Hepatocyte (in vitro differentiated cells): ENCODE measurements around the gene IL1RAPL2. TPM values are rescaled to one million over a fixed set of nuclear protein-coding genes. Genes with fewer than 3 reads are reported as not detected.

Experiments
- DNase-seq: peaks from one replicate; pipeline ENCODE4 v3.0.0-alpha.2; 2016; ENCODE audit warnings: low spot score
- H2AFZ ChIP-seq: fragments of 200-600 bp; sonication (generic); 2 replicates; pipeline ENCODE4 v1.6.0; 2016; ENCODE audit warnings: antibody characterized with exemption, mild to moderate bottlenecking
- H3K27ac ChIP-seq: fragments of 200-600 bp; sonication (generic); 2 replicates; pipeline ENCODE4 v1.5.1; 2016; ENCODE audit warnings: mild to moderate bottlenecking
- H3K27me3 ChIP-seq: fragments of 200-600 bp; sonication (generic); 2 replicates; pipeline ENCODE4 v1.6.1; 2016
- H3K36me3 ChIP-seq: fragments of 200-600 bp; sonication (generic); replicated peaks from 2 replicates; pipeline ENCODE4 v1.5.1; 2016; ENCODE audit warnings: low read depth; ENCODE audit not compliant: insufficient read depth
- H3K4me1 ChIP-seq: fragments of 200-600 bp; sonication (generic); 2 replicates; pipeline ENCODE4 v1.5.1; 2016; ENCODE audit warnings: mild to moderate bottlenecking, moderate library complexity; ENCODE audit not compliant: insufficient read depth
- H3K4me2 ChIP-seq: fragments of 200-600 bp; sonication (generic); 2 replicates; pipeline ENCODE4 v1.6.0; 2016
- H3K4me3 ChIP-seq: fragments of 200-600 bp; sonication (generic); 2 replicates; pipeline ENCODE4 v1.5.1; 2016; ENCODE audit warnings: mild to moderate bottlenecking
- H3K79me2 ChIP-seq: fragments of 200-600 bp; sonication (generic); 2 replicates; pipeline ENCODE4 v1.6.0; 2017; ENCODE audit warnings: mild to moderate bottlenecking
- H3K9me2 ChIP-seq: fragments of 200-600 bp; sonication (generic); replicated peaks from 2 replicates; pipeline ENCODE4 v1.6.0; 2017; ENCODE audit warnings: mild to moderate bottlenecking; ENCODE audit not compliant: insufficient read depth
- H3K9me3 ChIP-seq: fragments of 200-600 bp; sonication (generic); 2 replicates; pipeline ENCODE4 v1.5.1; 2016; ENCODE audit warnings: low read depth, mild to moderate bottlenecking
- H4K20me1 ChIP-seq: fragments of 200-600 bp; sonication (generic); 2 replicates; pipeline ENCODE4 v1.6.0; 2016; ENCODE audit warnings: mild to moderate bottlenecking; ENCODE audit not compliant: insufficient read depth, poor library complexity, severe bottlenecking
- EZH2 ChIP-seq: fragments of 200-600 bp; sonication (generic); IDR thresholded peaks from 2 replicates; pipeline ENCODE4 v1.6.1; 2016; ENCODE audit warnings: antibody characterized with exemption, mild to moderate bottlenecking, borderline replicate concordance
- EZH2phosphoT487 ChIP-seq: fragments of 200-600 bp; sonication (generic); IDR thresholded peaks from one replicate; pipeline ENCODE4 v1.6.1; 2018; ENCODE audit warnings: antibody characterized with exemption, mild to moderate bottlenecking, low read depth, moderate library complexity; ENCODE audit not compliant: unreplicated experiment, severe bottlenecking
- WGBS: methylation state at CpG from one replicate; pipeline ENCODE4 v1.1.6; 2016; ENCODE audit warnings: low lambda C conversion rate; ENCODE audit errors: missing lambda C conversion rate; 5-methylcytosine and 5-hydroxymethylcytosine counted together
- polyA plus RNA-seq: library from polyadenylated mRNA; unstranded; fragments of >200 nt; fragmentation: Nextera tagmentation; extraction: Ambion mirVana; gene quantifications from 2 replicates; pipeline ENCODE4 v1.2.1, GENCODE V29; 2016
- total RNA-seq: library from RNA; depleted of rRNA; stranded (reverse); fragments of >200 nt; gene quantifications from 2 replicates; pipeline ENCODE4 v1.2.3, GENCODE V29; 2014
- TF ChIP-seq, protein P1 (sequence below): fragments of 200-600 bp; sonication (generic); IDR thresholded peaks from 2 replicates; pipeline ENCODE4 v1.5.1; 2016; ENCODE audit warnings: antibody characterized with exemption, mild to moderate bottlenecking; ENCODE audit not compliant: poor library complexity

IL1RAPL2 gene
- total and polyA plus RNA-seq, 2 experiments from 2014 or later = 0.40 TPM; not detected in 1

DNA sequence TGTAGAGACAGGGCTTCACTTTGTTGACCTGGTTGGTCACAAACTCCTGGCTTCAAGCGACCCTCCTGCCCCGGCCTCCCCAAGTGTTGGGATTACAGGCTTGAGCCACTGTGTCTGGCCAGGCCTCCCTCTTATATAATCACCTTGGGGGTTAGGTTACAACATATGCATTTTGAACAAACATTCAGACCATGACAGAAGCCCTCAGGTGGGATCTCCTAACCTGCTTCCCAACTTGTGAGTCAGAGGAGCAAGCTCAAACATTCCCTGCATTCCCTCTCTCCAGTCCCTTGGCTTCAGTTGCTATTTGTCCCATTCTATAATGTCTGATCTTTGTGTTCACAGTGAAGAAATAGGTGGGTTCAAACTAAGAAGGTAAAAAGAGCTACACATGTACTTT, 1179.9 kb downstream of the IL1RAPL2 start:
- H3K9me3 ChIP-seq = no peaks in the 10 kb centered on the region
- WGBS = 95% methylated on average over 2 of the region's 2 CpGs
- H3K4me3 ChIP-seq = no peak overlapping the region
- TF ChIP-seq EZH2 (no peak), EZH2phosphoT487 (no peak)
- TF ChIP-seq, protein P1, sequence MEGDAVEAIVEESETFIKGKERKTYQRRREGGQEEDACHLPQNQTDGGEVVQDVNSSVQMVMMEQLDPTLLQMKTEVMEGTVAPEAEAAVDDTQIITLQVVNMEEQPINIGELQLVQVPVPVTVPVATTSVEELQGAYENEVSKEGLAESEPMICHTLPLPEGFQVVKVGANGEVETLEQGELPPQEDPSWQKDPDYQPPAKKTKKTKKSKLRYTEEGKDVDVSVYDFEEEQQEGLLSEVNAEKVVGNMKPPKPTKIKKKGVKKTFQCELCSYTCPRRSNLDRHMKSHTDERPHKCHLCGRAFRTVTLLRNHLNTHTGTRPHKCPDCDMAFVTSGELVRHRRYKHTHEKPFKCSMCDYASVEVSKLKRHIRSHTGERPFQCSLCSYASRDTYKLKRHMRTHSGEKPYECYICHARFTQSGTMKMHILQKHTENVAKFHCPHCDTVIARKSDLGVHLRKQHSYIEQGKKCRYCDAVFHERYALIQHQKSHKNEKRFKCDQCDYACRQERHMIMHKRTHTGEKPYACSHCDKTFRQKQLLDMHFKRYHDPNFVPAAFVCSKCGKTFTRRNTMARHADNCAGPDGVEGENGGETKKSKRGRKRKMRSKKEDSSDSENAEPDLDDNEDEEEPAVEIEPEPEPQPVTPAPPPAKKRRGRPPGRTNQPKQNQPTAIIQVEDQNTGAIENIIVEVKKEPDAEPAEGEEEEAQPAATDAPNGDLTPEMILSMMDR = no peak
- no peak overlapping the region for H2AFZ ChIP-seq
- H3K36me3 ChIP-seq = no peaks in the 10 kb centered on the region
- H3K4me2 ChIP-seq = no peak overlapping the region
- H3K79me2 ChIP-seq = no peaks in the 10 kb centered on the region
- no peaks in the 10 kb centered on the region for H3K4me1 ChIP-seq
- no peaks in the 10 kb centered on the region for H3K9me2 ChIP-seq
- DNase-seq = no peak
- H3K27ac ChIP-seq = no peak overlapping the region
- no peaks in the 10 kb centered on the region for H3K27me3 ChIP-seq
- H4K20me1 ChIP-seq = no peaks in the 10 kb centered on the region

DNA sequence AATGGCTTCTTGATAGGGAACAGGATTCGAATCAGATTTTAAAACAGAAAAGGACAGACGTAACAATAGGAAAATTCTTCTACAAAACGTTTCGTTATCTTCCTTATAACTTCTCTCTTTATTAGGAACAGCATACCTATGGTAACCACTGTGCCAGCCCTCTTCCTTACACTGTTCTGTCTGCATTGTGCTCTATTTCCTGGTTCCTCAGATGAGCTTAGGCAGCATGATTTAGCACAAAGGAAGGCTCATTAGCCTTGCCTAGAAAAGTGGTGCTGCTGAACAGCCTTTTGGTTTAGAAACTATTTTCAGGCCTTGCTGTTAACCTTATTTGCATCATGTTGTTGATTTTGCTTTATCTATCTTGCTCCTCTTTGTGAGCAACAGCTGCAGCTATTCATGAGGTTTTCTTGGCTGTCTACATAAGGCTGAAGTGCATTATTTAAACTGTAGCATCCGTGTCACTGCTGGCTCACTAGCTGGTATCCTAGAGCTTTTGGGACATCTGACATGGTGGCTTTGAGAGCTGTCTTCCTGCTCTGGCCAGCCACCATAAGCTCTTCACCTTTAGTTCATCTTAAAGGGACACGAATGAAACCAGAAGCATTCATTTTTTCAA, 1186.4 kb downstream of the IL1RAPL2 start:
- Histone ChIP-seq H3K27ac (no peak overlapping the region), H3K27me3 (no peaks in the 10 kb centered on the region), H2AFZ (no peak overlapping the region), H3K4me3 (no peak overlapping the region), H3K79me2 (no peaks in the 10 kb centered on the region), H4K20me1 (no peaks in the 10 kb centered on the region), H3K9me2 (no peaks in the 10 kb centered on the region), H3K4me1 (no peaks in the 10 kb centered on the region), H3K4me2 (no peak overlapping the region), H3K36me3 (no peaks in the 10 kb centered on the region), H3K9me3 (no peaks in the 10 kb centered on the region)
- DNase-seq = no peak
- WGBS = 54% methylated on average over 6 of the region's 6 CpGs
- no peak for TF ChIP-seq EZH2phosphoT487
- no peak for TF ChIP-seq EZH2
- TF ChIP-seq, protein P1 = no peak

DNA sequence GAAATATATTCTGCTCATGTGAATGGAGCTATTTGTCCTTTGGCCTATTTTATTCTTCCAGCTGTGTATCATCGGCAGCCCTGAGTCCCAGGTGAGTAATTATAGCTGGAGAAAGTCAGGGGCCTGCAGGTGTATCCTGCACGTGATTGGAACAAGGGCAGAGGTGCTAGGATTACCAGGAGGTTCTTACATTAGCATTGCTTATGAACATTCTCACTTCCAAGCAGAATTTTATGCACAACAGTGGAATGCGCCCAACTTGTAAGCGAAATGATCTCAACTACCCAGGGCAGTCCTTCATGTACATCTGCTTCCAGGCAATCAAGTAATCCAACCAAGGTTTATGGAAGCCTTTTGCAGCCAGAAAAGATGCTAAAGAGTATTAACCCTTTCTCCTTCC, 1187.4 kb downstream of the IL1RAPL2 start:
- 70% methylated on average over 4 of the region's 4 CpGs for WGBS
- no peaks in the 10 kb centered on the region for H3K9me3 ChIP-seq
- H3K4me2 ChIP-seq = no peak overlapping the region
- no peaks in the 10 kb centered on the region for H3K9me2 ChIP-seq
- TF ChIP-seq EZH2phosphoT487 = no peak
- TF ChIP-seq, protein P1 = no peak
- no peak for TF ChIP-seq EZH2
- no peak overlapping the region for H2AFZ ChIP-seq
- no peaks in the 10 kb centered on the region for H4K20me1 ChIP-seq
- H3K4me3 ChIP-seq = no peak overlapping the region
- no peak for DNase-seq
- H3K27ac ChIP-seq = no peak overlapping the region
- no peaks in the 10 kb centered on the region for H3K27me3 ChIP-seq
- no peaks in the 10 kb centered on the region for H3K36me3 ChIP-seq
- no peaks in the 10 kb centered on the region for H3K4me1 ChIP-seq
- H3K79me2 ChIP-seq = no peaks in the 10 kb centered on the region
